SK-N-MC (cell line): Measurements from ENCODE around the gene TIAM1.

ENCODE experiments used
- DNase-seq: peaks from one replicate; pipeline ENCODE4 v3.0.0-alpha.2; 2011; ENCODE audit warnings: low read depth, low spot score
- H3K27ac ChIP-seq: fragments of 200-600 bp; sonication (generic); 2 replicates; pipeline ENCODE4 v1.5.1; 2016; ENCODE audit warnings: mixed run types
- H3K36me3 ChIP-seq: fragments of 200-600 bp; sonication (generic); 2 replicates; pipeline ENCODE4 v1.6.1; 2017; ENCODE audit warnings: antibody characterized with exemption, low read length, mixed read lengths; ENCODE audit not compliant: insufficient read depth
- H3K4me3 ChIP-seq: fragments of 200-600 bp; sonication (generic); 2 replicates; pipeline ENCODE4 v1.5.1; 2016
- H3K9ac ChIP-seq: fragments of 200-600 bp; sonication (generic); 2 replicates; pipeline ENCODE4 v1.8.0; 2017; ENCODE audit warnings: mixed run types, mixed read lengths; ENCODE audit not compliant: insufficient read length
- H3K9me3 ChIP-seq: fragments of 200-600 bp; sonication (generic); 2 replicates; pipeline ENCODE4 v1.6.1; 2017; ENCODE audit warnings: low read depth, mild to moderate bottlenecking, antibody characterized with exemption, low read length, moderate library complexity, mixed read lengths
- EZH2 ChIP-seq: fragments of 200-600 bp; sonication (generic); IDR thresholded peaks from one replicate; pipeline ENCODE4 v1.6.1; 2017; ENCODE audit warnings: antibody characterized with exemption
- FOXP2 ChIP-seq: optimal IDR thresholded peaks from 2 replicates; pipeline ENCODE3; 2011; ENCODE audit warnings: mild to moderate bottlenecking, moderate library complexity; ENCODE audit not compliant: insufficient read depth; ENCODE audit errors: extremely low read length, control extremely low read depth
- POLR2AphosphoS5 ChIP-seq: IDR thresholded peaks from 2 replicates; pipeline ENCODE4 v1.6.1; 2012; ENCODE audit warnings: mild to moderate bottlenecking, low read depth, low read length, borderline replicate concordance

TIAM1 gene

GRCh38 chr21:31156169-31156568 lies 187.9 kb downstream of the TIAM1 start:
- Histone ChIP-seq H3K4me3 (no peak overlapping the region), H3K27ac (no peak overlapping the region), H3K36me3 (no peaks in the 10 kb centered on the region), H3K9me3 (no peaks in the 10 kb centered on the region), H3K9ac (no peak overlapping the region)
- DNase-seq: no peak
- TF ChIP-seq FOXP2 (no peak), POLR2AphosphoS5 (no peak), EZH2 (no peak)

GRCh38 chr21:31151156-31152045 lies 192.7 kb downstream of the TIAM1 start:
- Histone ChIP-seq H3K9ac (no peak overlapping the region), H3K4me3 (no peak overlapping the region), H3K9me3 (no peaks in the 10 kb centered on the region), H3K27ac (no peak overlapping the region), H3K36me3 (no peaks in the 10 kb centered on the region)
- no peak for TF ChIP-seq POLR2AphosphoS5
- TF ChIP-seq FOXP2: no peak
- TF ChIP-seq EZH2: no peak
- DNase-seq: no peak

GRCh38 chr21:31145274-31145673 lies 198.8 kb downstream of the TIAM1 start:
- Histone ChIP-seq H3K9me3 (no peaks in the 10 kb centered on the region), H3K27ac (no peak overlapping the region), H3K36me3 (no peaks in the 10 kb centered on the region), H3K9ac (no peak overlapping the region), H3K4me3 (no peak overlapping the region)
- no peak for DNase-seq
- no peak for TF ChIP-seq FOXP2
- TF ChIP-seq EZH2: no peak
- TF ChIP-seq POLR2AphosphoS5: no peak

GRCh38 chr21:31143036-31143435 lies 201.0 kb downstream of the TIAM1 start:
- TF ChIP-seq FOXP2: no peak
- TF ChIP-seq EZH2: no peak
- TF ChIP-seq POLR2AphosphoS5: no peak
- no peak overlapping the region for H3K4me3 ChIP-seq
- H3K27ac ChIP-seq: no peak overlapping the region
- DNase-seq: no peak
- no peaks in the 10 kb centered on the region for H3K36me3 ChIP-seq
- H3K9me3 ChIP-seq: no peaks in the 10 kb centered on the region
- no peak overlapping the region for H3K9ac ChIP-seq

- DNase-seq: no peak
- Histone ChIP-seq H3K4me3 (no peak overlapping the region), H3K36me3 (no peaks in the 10 kb centered on the region), H3K27ac (no peak overlapping the region), H3K9me3 (no peaks in the 10 kb centered on the region), H3K9ac (no peak overlapping the region)
- no peak for TF ChIP-seq POLR2AphosphoS5
These were observed 201.5 kb downstream of the TIAM1 start for GRCh38 chr21:31142600-31142999.

GRCh38 chr21:31141389-31142000 lies 202.6 kb downstream of the TIAM1 start:
- Histone ChIP-seq H3K9me3 (no peaks in the 10 kb centered on the region), H3K36me3 (no peaks in the 10 kb centered on the region), H3K27ac (no peak overlapping the region), H3K4me3 (no peak overlapping the region), H3K9ac (no peak overlapping the region)
- TF ChIP-seq EZH2: no peak
- TF ChIP-seq POLR2AphosphoS5: no peak
- no peak for TF ChIP-seq FOXP2
- no peak for DNase-seq

GRCh38 chr21:31140676-31141075 lies 203.4 kb downstream of the TIAM1 start:
- H3K4me3 ChIP-seq: no peak overlapping the region
- no peak overlapping the region for H3K9ac ChIP-seq
- TF ChIP-seq FOXP2 (no peak), EZH2 (no peak), POLR2AphosphoS5 (no peak)
- no peak for DNase-seq
- no peaks in the 10 kb centered on the region for H3K36me3 ChIP-seq
- no peak overlapping the region for H3K27ac ChIP-seq
- no peaks in the 10 kb centered on the region for H3K9me3 ChIP-seq

GRCh38 chr21:31140025-31140424 lies 204.0 kb downstream of the TIAM1 start:
- TF ChIP-seq FOXP2 (no peak), EZH2 (no peak), POLR2AphosphoS5 (no peak)
- no peaks in the 10 kb centered on the region for H3K9me3 ChIP-seq
- no peak overlapping the region for H3K4me3 ChIP-seq
- DNase-seq: no peak
- no peak overlapping the region for H3K9ac ChIP-seq
- H3K36me3 ChIP-seq: no peaks in the 10 kb centered on the region
- H3K27ac ChIP-seq: no peak overlapping the region
